Breast epithelium (tissue), 4 donors: ENCODE measurements around the gene S100A10. TPM values are rescaled to one million over a fixed set of nuclear protein-coding genes. Genes with fewer than 3 reads are reported as not detected.

Experiments used
- DNase-seq, 2 donors: peaks; one replicate each; pipeline ENCODE4 v3.0.0-alpha.2; 2019; ENCODE audit warnings: low spot score in 2 of 2
- H3K27ac ChIP-seq, 2 donors: fragments of 200-600 bp; sonication (generic) in 1 of 2; one replicate each; pipeline ENCODE4 v1.5.1; 2016 to 2019; ENCODE audit warnings: mild to moderate bottlenecking in 1 of 2
- H3K27me3 ChIP-seq, 2 donors: fragments of 200-600 bp; sonication (generic) in 1 of 2; one replicate each; pipeline versions ENCODE4 v1.5.1 to v1.6.0; 2017 to 2019; ENCODE audit warnings: control low read depth in 1 of 2, mild to moderate bottlenecking in 1 of 2
- H3K36me3 ChIP-seq: fragments of 200-600 bp; one replicate; pipeline ENCODE4 v1.5.1; 2019
- H3K4me1 ChIP-seq, 2 donors: fragments of 200-600 bp; sonication (generic); one replicate each; pipeline ENCODE4 v1.5.1; 2016 to 2019; ENCODE audit warnings: control low read depth in 1 of 2
- H3K4me3 ChIP-seq, 3 donors: fragments of 200-600 bp; sonication (generic); 1 replicate in 2 of 3; 2 replicates in 1 of 3; pipeline ENCODE4 v1.5.1; 2016 to 2019; ENCODE audit warnings: mild to moderate bottlenecking in 3 of 3, moderate library complexity in 2 of 3
- H3K9me3 ChIP-seq, 2 donors: fragments of 200-600 bp; sonication (generic) in 1 of 2; one replicate each; pipeline ENCODE4 v1.5.1; 2016 to 2019; ENCODE audit warnings: control low read depth in 1 of 2
- CTCF ChIP-seq, 3 donors: fragments of 450-650 bp; IDR thresholded peaks; one replicate each; pipeline ENCODE4 v1.5.1; 2016 to 2017; ENCODE audit warnings: antibody characterized with exemption in 3 of 3, mild to moderate bottlenecking in 3 of 3, moderate library complexity in 3 of 3
- POLR2A ChIP-seq: fragments of 450-650 bp; IDR thresholded peaks from one replicate; pipeline ENCODE4 v1.6.1; 2016; ENCODE audit warnings: antibody characterized with exemption, mild to moderate bottlenecking, moderate library complexity
- POLR2AphosphoS5 ChIP-seq, 3 donors: sonication (generic); formaldehyde crosslinking; IDR thresholded peaks; one replicate each; pipeline ENCODE4 v1.6.1; 2017; ENCODE audit warnings: antibody characterized with exemption in 3 of 3
- intact Hi-C: fragments of 100-400 bp; cut with DNase I; formaldehyde crosslinking; loops from one replicate; pipeline ENCODE4 v1.15.1; 2023; ENCODE audit warnings: low total_unique reads
- total RNA-seq, 3 donors: library from RNA; depleted of rRNA; stranded (reverse); fragments of >200 nt; gene quantifications; one replicate each; pipeline ENCODE4 v1.1.0, GENCODE V29; 2016

S100A10 gene
- total RNA-seq, 3 donors from 2014 or later: 70.4 to 156 (median 84.9) TPM

DNA sequence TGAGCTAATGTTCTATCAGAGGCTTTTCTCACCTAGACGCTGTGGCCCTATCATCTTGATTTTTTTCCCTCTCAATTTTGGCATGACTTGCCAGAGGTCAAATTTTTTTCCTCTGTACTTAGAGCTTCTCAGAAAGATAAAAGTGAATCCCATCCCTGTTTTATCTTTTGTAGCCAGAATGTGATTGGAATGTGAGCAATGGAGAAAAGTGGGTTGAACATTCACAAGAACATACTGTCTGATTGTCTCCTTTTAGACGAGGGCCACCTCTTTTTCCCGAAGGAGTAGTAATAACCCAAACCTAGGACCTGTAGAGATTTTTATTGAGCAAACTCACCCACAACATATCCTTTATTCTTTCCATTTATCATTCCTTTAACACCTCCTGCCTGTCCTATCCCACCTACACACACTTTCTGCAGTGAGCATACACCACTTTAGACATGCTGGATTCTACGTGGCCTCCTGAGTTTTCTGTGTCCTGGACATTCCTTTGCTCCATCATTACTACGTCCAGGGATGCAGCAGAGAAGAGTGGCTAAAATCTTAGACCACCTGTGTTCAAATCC lies 15.9 kb downstream of the S100A10 start:
- H3K4me3 ChIP-seq: no peak overlapping the region
- no peaks in the 10 kb centered on the region for H3K36me3 ChIP-seq
- H3K27ac ChIP-seq: no peak overlapping the region
- H3K27me3 ChIP-seq: no peaks in the 10 kb centered on the region
- intact Hi-C loops: no loop called here
- no peaks in the 10 kb centered on the region for H3K9me3 ChIP-seq
- no peak for TF ChIP-seq CTCF (IDR thresholded peaks at IDR 0.05)
- TF ChIP-seq POLR2A: no peak
- no peak for TF ChIP-seq POLR2AphosphoS5 (IDR thresholded peaks at IDR 0.05)
- no peak for DNase-seq
- H3K4me1 ChIP-seq: peaks cover 0 to 3% of the 10 kb centered on the region in 2 donors

GRCh38 chr1:151976858-151977257 lies 16.8 kb downstream of the S100A10 start:
- no peak for DNase-seq
- intact Hi-C loops: no loop called here
- H3K4me1 ChIP-seq: peaks cover 0 to 3% of the 10 kb centered on the region in 2 donors
- no peaks in the 10 kb centered on the region for H3K27me3 ChIP-seq
- TF ChIP-seq POLR2A (no peak), CTCF (IDR thresholded peaks at IDR 0.05) (no peak), POLR2AphosphoS5 (IDR thresholded peaks at IDR 0.05) (no peak)
- H3K27ac ChIP-seq: no peak overlapping the region
- H3K4me3 ChIP-seq: no peak overlapping the region
- H3K9me3 ChIP-seq: no peaks in the 10 kb centered on the region
- H3K36me3 ChIP-seq: no peaks in the 10 kb centered on the region

- DNase-seq: no peak
- Histone ChIP-seq H3K4me1 (peaks cover 0 to 3% of the 10 kb centered on the region in 2 donors), H3K4me3 (no peak overlapping the region), H3K36me3 (no peaks in the 10 kb centered on the region), H3K27ac (no peak overlapping the region), H3K9me3 (no peaks in the 10 kb centered on the region), H3K27me3 (no peaks in the 10 kb centered on the region)
- TF ChIP-seq POLR2AphosphoS5 (IDR thresholded peaks at IDR 0.05): no peak
- TF ChIP-seq POLR2A: no peak
- TF ChIP-seq CTCF (IDR thresholded peaks at IDR 0.05): no peak
- intact Hi-C loops: no loop called here
Observed at GRCh38 chr1:151976015-151976343, 17.7 kb downstream of the S100A10 start.

- Histone ChIP-seq H3K4me1 (peaks cover 0 to 1% of the 10 kb centered on the region in 2 donors), H3K36me3 (no peaks in the 10 kb centered on the region), H3K27ac (no peak overlapping the region), H3K27me3 (no peaks in the 10 kb centered on the region), H3K9me3 (no peaks in the 10 kb centered on the region), H3K4me3 (no peak overlapping the region)
- no peak for DNase-seq
- intact Hi-C loops: no loop called here
- no peak for TF ChIP-seq POLR2A
- no peak for TF ChIP-seq POLR2AphosphoS5 (IDR thresholded peaks at IDR 0.05)
- no peak for TF ChIP-seq CTCF (IDR thresholded peaks at IDR 0.05)
Observed at GRCh38 chr1:151975311-151976014, 18.2 kb downstream of the S100A10 start.

- Histone ChIP-seq H3K27me3 (no peaks in the 10 kb centered on the region), H3K4me1 (no peaks in the 10 kb centered on the region), H3K36me3 (no peaks in the 10 kb centered on the region), H3K4me3 (no peak overlapping the region), H3K9me3 (no peaks in the 10 kb centered on the region), H3K27ac (peak overlapping the region in 1 of 2 donors; percentile 13)
- TF ChIP-seq POLR2A (no peak), CTCF (IDR thresholded peaks at IDR 0.05) (no peak), POLR2AphosphoS5 (IDR thresholded peaks at IDR 0.05) (no peak)
- no peak for DNase-seq
- intact Hi-C loops: loop anchor here (5.0 kb wide), 1 partner anchor 595 kb away; no protein-coding TSS in a partner anchor
Observed at GRCh38 chr1:151972542-151973248, 21.0 kb downstream of the S100A10 start.
